C4-2B (cell line): ENCODE data around the gene RANBP3L.

Experiments
- ZFX ChIP-seq: fragments of 450-650 bp; IDR thresholded peaks from 2 replicates; pipeline ENCODE4 v1.6.1; 2017
- TF ChIP-seq, protein P1 (sequence below): fragments of 450-650 bp; conservative IDR thresholded peaks from 2 replicates; pipeline ENCODE4 v1.5.1; 2017; ENCODE audit warnings: mild to moderate bottlenecking

DNA sequence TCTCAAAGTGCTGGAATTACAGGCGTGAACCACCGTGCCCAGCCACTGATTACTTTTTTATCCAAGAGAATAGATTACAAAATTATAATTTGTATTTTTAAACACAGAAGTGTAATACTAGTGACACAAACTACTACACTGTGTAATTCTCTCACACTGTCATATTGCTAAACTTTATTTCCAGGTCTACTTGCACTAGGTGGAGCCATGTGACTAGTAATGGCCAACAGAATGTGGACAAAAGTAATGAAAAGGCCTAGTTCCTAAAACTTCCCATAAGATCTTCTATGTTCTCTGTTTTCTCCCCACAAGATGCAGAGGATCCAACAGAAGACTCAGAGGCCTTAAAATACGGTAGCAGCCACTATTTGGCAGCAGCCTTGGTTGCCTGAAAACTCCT, 87.3 kb downstream of the RANBP3L start:
- TF ChIP-seq, protein P1, sequence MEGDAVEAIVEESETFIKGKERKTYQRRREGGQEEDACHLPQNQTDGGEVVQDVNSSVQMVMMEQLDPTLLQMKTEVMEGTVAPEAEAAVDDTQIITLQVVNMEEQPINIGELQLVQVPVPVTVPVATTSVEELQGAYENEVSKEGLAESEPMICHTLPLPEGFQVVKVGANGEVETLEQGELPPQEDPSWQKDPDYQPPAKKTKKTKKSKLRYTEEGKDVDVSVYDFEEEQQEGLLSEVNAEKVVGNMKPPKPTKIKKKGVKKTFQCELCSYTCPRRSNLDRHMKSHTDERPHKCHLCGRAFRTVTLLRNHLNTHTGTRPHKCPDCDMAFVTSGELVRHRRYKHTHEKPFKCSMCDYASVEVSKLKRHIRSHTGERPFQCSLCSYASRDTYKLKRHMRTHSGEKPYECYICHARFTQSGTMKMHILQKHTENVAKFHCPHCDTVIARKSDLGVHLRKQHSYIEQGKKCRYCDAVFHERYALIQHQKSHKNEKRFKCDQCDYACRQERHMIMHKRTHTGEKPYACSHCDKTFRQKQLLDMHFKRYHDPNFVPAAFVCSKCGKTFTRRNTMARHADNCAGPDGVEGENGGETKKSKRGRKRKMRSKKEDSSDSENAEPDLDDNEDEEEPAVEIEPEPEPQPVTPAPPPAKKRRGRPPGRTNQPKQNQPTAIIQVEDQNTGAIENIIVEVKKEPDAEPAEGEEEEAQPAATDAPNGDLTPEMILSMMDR = 0 out of 2 replicates have a peak, but pooled peaks have one; percentile 9
- no peak for TF ChIP-seq ZFX
